Measurements from ENCODE around the gene EXOC4. TPM values are rescaled to one million over a fixed set of nuclear protein-coding genes. Genes with fewer than 3 reads are reported as not detected.

EXOC4 gene
- total RNA-seq, 1 experiment from 2014 or later: 75.8 TPM

- Histone ChIP-seq H3K9ac (ENCODE audit: extremely low read depth, insufficient read length, low read length) (no peak overlapping the region), H3K27ac (ENCODE audit: insufficient read length, low read depth, low read length) (no peak overlapping the region), H2BK5ac (ENCODE audit: insufficient read length, low read length) (no peak overlapping the region), H3K23ac (ENCODE audit: insufficient read length, low read depth, low read length) (no peak overlapping the region), H4K5ac (ENCODE audit: insufficient read length, low read depth, low read length) (no peak overlapping the region), H3K4me2 (ENCODE audit: insufficient read depth, insufficient read length, low read length) (no peak overlapping the region), H2BK20ac (ENCODE audit: low read depth, low read length, poor library complexity, severe bottlenecking) (no peak overlapping the region), H2BK12ac (ENCODE audit: insufficient read length, low read depth, low read length) (no peak overlapping the region), H3K4me1 (ENCODE audit: insufficient read depth, low read length) (no peaks in the 10 kb centered on the region), H4K8ac (replicated peaks; ENCODE audit: insufficient read length, low read depth, low read length) (no peak overlapping the region), H4K91ac (ENCODE audit: insufficient read length, low read depth, low read length) (no peak overlapping the region), H3K79me1 (ENCODE audit: insufficient read depth, low read depth, low read length, poor library complexity, severe bottlenecking) (no peaks in the 10 kb centered on the region), H3K18ac (ENCODE audit: insufficient read length, low read depth, low read length) (no peak overlapping the region), H3T11ph (ENCODE audit: low read length) (no peak overlapping the region), H3K79me2 (ENCODE audit: insufficient read depth, low read length) (no peaks in the 10 kb centered on the region), H3K27me3 (ENCODE audit: insufficient read depth, low read length) (no peaks in the 10 kb centered on the region), H2AK5ac (ENCODE audit: insufficient read length, low read length) (no peak overlapping the region), H3K23me2 (ENCODE audit: insufficient read length, low read depth, low read length, poor library complexity, severe bottlenecking) (no peaks in the 10 kb centered on the region), H3K9me3 (ENCODE audit: control insufficient read depth, low read depth, low read length) (no peaks in the 10 kb centered on the region), H3K4ac (ENCODE audit: low read depth, low read length) (no peak overlapping the region), H3K56ac (ENCODE audit: insufficient read length, low read depth, low read length) (no peak overlapping the region), H4K20me1 (ENCODE audit: control insufficient read depth, insufficient read depth, insufficient read length) (no peaks in the 10 kb centered on the region), H2AFZ (ENCODE audit: low read length) (no peak overlapping the region), H2BK15ac (ENCODE audit: low read depth, low read length) (no peak overlapping the region), H2BK120ac (ENCODE audit: low read depth, low read length, poor library complexity, severe bottlenecking) (no peak overlapping the region), H3K14ac (ENCODE audit: insufficient read depth, low read length) (no peak overlapping the region)
- H3K27me3 Mint-ChIP-seq (ENCODE audit: low read depth): no peaks in the 10 kb centered on the region
- DNase-seq: no peak
- no peak for TF ChIP-seq CTCF (conservative IDR thresholded peaks at IDR 0.05)
- no peak overlapping the region for H3K27ac Mint-ChIP-seq
- H3K36me3 Mint-ChIP-seq (ENCODE audit: insufficient read depth in 1 of 3, low read depth in 3 of 3): peaks cover 9 to 11% (median 10%) of the 10 kb centered on the region in 3 experiments; a peak in 6 of 7 replicates
- no peaks in the 10 kb centered on the region; a peak in 1 of 5 replicates for H3K9me3 Mint-ChIP-seq
- H3K4me1 Mint-ChIP-seq: peaks cover 17 to 22% of the 10 kb centered on the region in 2 experiments
- H3K4me3 Mint-ChIP-seq: no peak overlapping the region
- WGBS (ENCODE audit: extremely low coverage, insufficient read length, low lambda C conversion rate): no CpG with 5 or more reads among the region's 6 CpGs
Observed at GRCh38 chr7:134068670-134069069, 815.8 kb downstream of the EXOC4 start.
